Liver (tissue), 9 donors: ENCODE data around the gene KRT77. TPM values are rescaled to one million over a fixed set of nuclear protein-coding genes. Genes with fewer than 3 reads are reported as not detected.

ENCODE experiments used
- DNase-seq: peaks from one replicate; pipeline ENCODE4 v3.0.0-alpha.2; 2017; ENCODE audit warnings: low spot score
- H3K27ac ChIP-seq, 2 donors: one replicate each; pipeline ENCODE4 v1.7.0; 2013; ENCODE audit warnings: inconsistent platforms in 2 of 2, low read length in 2 of 2, control low read depth in 1 of 2, low read depth in 1 of 2, mild to moderate bottlenecking in 1 of 2
- H3K27me3 ChIP-seq, 4 donors: one replicate each; pipeline versions ENCODE4 v1.6.1 to v1.7.0; 2013; ENCODE audit warnings: low read length in 3 of 4, inconsistent platforms in 1 of 4, mild to moderate bottlenecking in 1 of 4, moderate library complexity in 1 of 4; ENCODE audit not compliant: control insufficient read depth in 4 of 4, insufficient read depth in 4 of 4
- H3K36me3 ChIP-seq, 4 donors: one replicate each; pipeline versions ENCODE4 v1.6.1 to v1.7.0; 2013; ENCODE audit warnings: low read length in 3 of 4, mild to moderate bottlenecking in 3 of 4, low read depth in 1 of 4, moderate library complexity in 1 of 4; ENCODE audit not compliant: control insufficient read depth in 4 of 4, insufficient read depth in 3 of 4
- H3K4me1 ChIP-seq, 4 donors: one replicate each; pipeline versions ENCODE4 v1.6.1 to v1.7.0; 2013; ENCODE audit warnings: low read length in 3 of 4, mild to moderate bottlenecking in 3 of 4, moderate library complexity in 1 of 4; ENCODE audit not compliant: control insufficient read depth in 4 of 4, insufficient read depth in 4 of 4
- H3K4me3 ChIP-seq, 3 donors: one replicate each; pipeline versions ENCODE4 v1.6.1 to v1.7.0; 2013; ENCODE audit warnings: low read length in 3 of 3, control low read depth in 1 of 3, low read depth in 1 of 3, mild to moderate bottlenecking in 1 of 3
- H3K9ac ChIP-seq, 2 donors: one replicate each; pipeline ENCODE4 v1.7.0; 2013; ENCODE audit warnings: low read length in 2 of 2, mild to moderate bottlenecking in 2 of 2, moderate library complexity in 2 of 2, control low read depth in 1 of 2, low read depth in 1 of 2
- H3K9me3 ChIP-seq, 4 donors: one replicate each; pipeline versions ENCODE4 v1.6.1 to v1.7.0; 2013; ENCODE audit warnings: low read length in 3 of 4; ENCODE audit not compliant: control insufficient read depth in 4 of 4
- EGR1 ChIP-seq, 2 donors: IDR thresholded peaks; 2 replicates each; pipeline ENCODE4 v1.6.1; 2016 to 2018; ENCODE audit warnings: antibody characterized with exemption in 2 of 2, low read depth in 2 of 2
- FOXA1 ChIP-seq: IDR thresholded peaks from 2 replicates; pipeline ENCODE4 v1.6.1; 2016; ENCODE audit warnings: antibody characterized with exemption
- FOXA2 ChIP-seq: IDR thresholded peaks from 2 replicates; pipeline ENCODE4 v1.6.1; 2016; ENCODE audit warnings: antibody characterized with exemption
- GABPA ChIP-seq, 2 donors: IDR thresholded peaks in 1 of 2; conservative IDR thresholded peaks in 1 of 2; 2 replicates each; pipeline ENCODE4 v1.6.1; 2016; ENCODE audit warnings: antibody characterized with exemption in 2 of 2, mild to moderate bottlenecking in 1 of 2, moderate library complexity in 1 of 2
- HNF4A ChIP-seq, 2 donors: conservative IDR thresholded peaks; 2 replicates each; pipeline ENCODE4 v1.6.1; 2016; ENCODE audit warnings: antibody characterized with exemption in 2 of 2, mild to moderate bottlenecking in 2 of 2
- HNF4G ChIP-seq: IDR thresholded peaks from 2 replicates; pipeline ENCODE4 v1.6.1; 2016; ENCODE audit warnings: antibody characterized with exemption
- JUND ChIP-seq, 2 donors: IDR thresholded peaks; 2 replicates each; pipeline ENCODE4 v1.6.1; 2016; ENCODE audit warnings: antibody characterized with exemption in 2 of 2
- NR2F2 ChIP-seq: IDR thresholded peaks from 2 replicates; pipeline ENCODE4 v1.6.1; 2016; ENCODE audit warnings: antibody characterized with exemption
- RAD21 ChIP-seq, 2 donors: IDR thresholded peaks; 2 replicates each; pipeline ENCODE4 v1.6.1; 2016; ENCODE audit warnings: antibody characterized with exemption in 2 of 2, mild to moderate bottlenecking in 2 of 2
- RXRA ChIP-seq, 2 donors: IDR thresholded peaks; 2 replicates each; pipeline ENCODE4 v1.6.1; 2017 to 2018; ENCODE audit warnings: antibody characterized with exemption in 2 of 2, mild to moderate bottlenecking in 1 of 2
- SP1 ChIP-seq: IDR thresholded peaks from 2 replicates; pipeline ENCODE4 v1.6.1; 2018; ENCODE audit warnings: antibody characterized with exemption, mild to moderate bottlenecking
- TAF1 ChIP-seq: conservative IDR thresholded peaks from 2 replicates; pipeline ENCODE4 v1.6.1; 2016; ENCODE audit warnings: antibody characterized with exemption, mild to moderate bottlenecking
- YY1 ChIP-seq: IDR thresholded peaks from 2 replicates; pipeline ENCODE4 v1.6.1; 2016; ENCODE audit warnings: antibody characterized with exemption, mild to moderate bottlenecking
- WGBS: extraction: QIAGEN DNeasy Blood & Tissue Kit; methylation state at CpG from one replicate; pipeline ENCODE4 v1.1.7; 2013; 5-methylcytosine and 5-hydroxymethylcytosine counted together
- polyA plus RNA-seq, 2 donors: library from polyadenylated mRNA; stranded (reverse) in 1 of 2; unstranded in 1 of 2; fragments of 200-250 nt in 1 of 2; fragments of >200 nt in 1 of 2; fragmentation: Nextera tagmentation in 1 of 2; extraction: Ambion mirVana in 1 of 2; gene quantifications; one replicate each; pipeline versions ENCODE4 v1.2.1 to v1.2.3, GENCODE V29; 2013 to 2015
- total RNA-seq, 2 donors: library from RNA; depleted of rRNA; stranded (reverse); fragments of >200 nt; gene quantifications; one replicate each; pipeline ENCODE4 v1.2.3, GENCODE V29; 2014
- TF ChIP-seq, protein P1 (sequence below): fragments of 150-350 bp; IDR thresholded peaks from 2 replicates; pipeline ENCODE4 v1.5.1; 2017; ENCODE audit warnings: improper control_type of control experiment, low read depth, low read length; ENCODE audit not compliant: missing input control
- TF ChIP-seq, protein P2 (sequence below): IDR thresholded peaks from 2 replicates; pipeline ENCODE4 v1.6.1; 2016; ENCODE audit warnings: antibody characterized with exemption, mild to moderate bottlenecking
- TF ChIP-seq, protein P3 (sequence below): IDR thresholded peaks from 2 replicates; pipeline ENCODE4 v1.6.1; 2016; ENCODE audit warnings: antibody characterized with exemption
- TF ChIP-seq, protein P4 (sequence below): IDR thresholded peaks from 2 replicates; pipeline ENCODE4 v1.6.1; 2016; ENCODE audit warnings: antibody characterized with exemption
- TF ChIP-seq, protein P5 (sequence below): IDR thresholded peaks from 2 replicates; pipeline ENCODE4 v1.6.1; 2016; ENCODE audit warnings: antibody characterized with exemption
- donor health status: healthy.
- donor health status: healthy.
- donor health status: healthy.
- donor health status: healthy.
- donor health status: healthy.

The KRT77 gene
- total and polyA plus RNA-seq, 4 donors, result not detected

DNA sequence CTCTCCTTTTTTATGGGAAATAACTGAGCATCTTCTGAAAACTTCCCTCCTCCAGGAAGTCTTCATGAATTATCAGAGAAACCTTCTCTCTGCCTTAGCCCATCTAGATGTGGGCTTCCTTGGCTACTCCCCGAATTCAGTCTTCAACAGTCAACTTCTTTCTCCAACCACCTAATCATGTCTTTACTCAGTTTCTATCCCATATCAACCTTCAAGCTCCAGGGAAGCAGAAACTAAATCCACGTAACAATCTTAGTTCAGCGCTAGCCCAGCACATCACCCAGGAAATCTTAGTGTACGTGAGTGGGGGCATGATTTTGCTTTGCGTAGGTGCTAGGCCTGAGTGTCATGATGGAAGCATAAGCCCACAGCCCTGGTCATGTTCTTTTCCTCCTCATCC, 12.7 kb upstream of the KRT77 start:
- Histone ChIP-seq H3K27ac (no peak overlapping the region), H3K4me3 (no peak overlapping the region), H3K9me3 (no peaks in the 10 kb centered on the region), H3K9ac (no peak overlapping the region), H3K4me1 (no peaks in the 10 kb centered on the region), H3K27me3 (peaks cover 0 to 17% (median 7%) of the 10 kb centered on the region in 4 donors), H3K36me3 (no peaks in the 10 kb centered on the region)
- WGBS, result 87% methylated on average over 5 of the region's 5 CpGs
- TF ChIP-seq, protein P1, sequence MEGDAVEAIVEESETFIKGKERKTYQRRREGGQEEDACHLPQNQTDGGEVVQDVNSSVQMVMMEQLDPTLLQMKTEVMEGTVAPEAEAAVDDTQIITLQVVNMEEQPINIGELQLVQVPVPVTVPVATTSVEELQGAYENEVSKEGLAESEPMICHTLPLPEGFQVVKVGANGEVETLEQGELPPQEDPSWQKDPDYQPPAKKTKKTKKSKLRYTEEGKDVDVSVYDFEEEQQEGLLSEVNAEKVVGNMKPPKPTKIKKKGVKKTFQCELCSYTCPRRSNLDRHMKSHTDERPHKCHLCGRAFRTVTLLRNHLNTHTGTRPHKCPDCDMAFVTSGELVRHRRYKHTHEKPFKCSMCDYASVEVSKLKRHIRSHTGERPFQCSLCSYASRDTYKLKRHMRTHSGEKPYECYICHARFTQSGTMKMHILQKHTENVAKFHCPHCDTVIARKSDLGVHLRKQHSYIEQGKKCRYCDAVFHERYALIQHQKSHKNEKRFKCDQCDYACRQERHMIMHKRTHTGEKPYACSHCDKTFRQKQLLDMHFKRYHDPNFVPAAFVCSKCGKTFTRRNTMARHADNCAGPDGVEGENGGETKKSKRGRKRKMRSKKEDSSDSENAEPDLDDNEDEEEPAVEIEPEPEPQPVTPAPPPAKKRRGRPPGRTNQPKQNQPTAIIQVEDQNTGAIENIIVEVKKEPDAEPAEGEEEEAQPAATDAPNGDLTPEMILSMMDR, result no peak
- TF ChIP-seq HNF4G (no peak), SP1 (no peak)
- TF ChIP-seq, protein P2, sequence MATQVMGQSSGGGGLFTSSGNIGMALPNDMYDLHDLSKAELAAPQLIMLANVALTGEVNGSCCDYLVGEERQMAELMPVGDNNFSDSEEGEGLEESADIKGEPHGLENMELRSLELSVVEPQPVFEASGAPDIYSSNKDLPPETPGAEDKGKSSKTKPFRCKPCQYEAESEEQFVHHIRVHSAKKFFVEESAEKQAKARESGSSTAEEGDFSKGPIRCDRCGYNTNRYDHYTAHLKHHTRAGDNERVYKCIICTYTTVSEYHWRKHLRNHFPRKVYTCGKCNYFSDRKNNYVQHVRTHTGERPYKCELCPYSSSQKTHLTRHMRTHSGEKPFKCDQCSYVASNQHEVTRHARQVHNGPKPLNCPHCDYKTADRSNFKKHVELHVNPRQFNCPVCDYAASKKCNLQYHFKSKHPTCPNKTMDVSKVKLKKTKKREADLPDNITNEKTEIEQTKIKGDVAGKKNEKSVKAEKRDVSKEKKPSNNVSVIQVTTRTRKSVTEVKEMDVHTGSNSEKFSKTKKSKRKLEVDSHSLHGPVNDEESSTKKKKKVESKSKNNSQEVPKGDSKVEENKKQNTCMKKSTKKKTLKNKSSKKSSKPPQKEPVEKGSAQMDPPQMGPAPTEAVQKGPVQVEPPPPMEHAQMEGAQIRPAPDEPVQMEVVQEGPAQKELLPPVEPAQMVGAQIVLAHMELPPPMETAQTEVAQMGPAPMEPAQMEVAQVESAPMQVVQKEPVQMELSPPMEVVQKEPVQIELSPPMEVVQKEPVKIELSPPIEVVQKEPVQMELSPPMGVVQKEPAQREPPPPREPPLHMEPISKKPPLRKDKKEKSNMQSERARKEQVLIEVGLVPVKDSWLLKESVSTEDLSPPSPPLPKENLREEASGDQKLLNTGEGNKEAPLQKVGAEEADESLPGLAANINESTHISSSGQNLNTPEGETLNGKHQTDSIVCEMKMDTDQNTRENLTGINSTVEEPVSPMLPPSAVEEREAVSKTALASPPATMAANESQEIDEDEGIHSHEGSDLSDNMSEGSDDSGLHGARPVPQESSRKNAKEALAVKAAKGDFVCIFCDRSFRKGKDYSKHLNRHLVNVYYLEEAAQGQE, result no peak
- no peak for DNase-seq

DNA sequence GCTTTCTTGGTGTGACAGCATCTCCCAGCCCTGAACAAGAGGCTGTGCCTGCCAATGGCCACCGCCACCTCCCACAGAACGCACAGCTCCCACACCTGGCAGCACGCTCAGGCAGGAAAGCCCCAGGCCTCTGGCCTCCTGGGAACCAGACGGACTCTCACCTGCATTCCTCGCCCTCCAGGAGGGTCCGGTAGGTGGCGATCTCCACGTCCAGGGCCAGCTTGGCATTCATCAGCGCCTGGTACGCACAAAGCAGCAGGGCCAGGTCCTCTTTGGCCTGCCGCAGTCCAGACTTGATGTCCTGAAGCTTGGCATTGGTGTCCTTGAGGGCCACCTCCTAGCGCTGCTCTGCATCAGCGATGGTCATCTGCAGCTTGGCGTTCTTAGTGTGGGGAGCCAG, 12.1 kb upstream of the KRT77 start:
- no peaks in the 10 kb centered on the region for H3K9me3 ChIP-seq
- no peak overlapping the region for H3K9ac ChIP-seq
- no peak overlapping the region for H3K27ac ChIP-seq
- 64% methylated on average over 14 of the region's 14 CpGs for WGBS
- no peaks in the 10 kb centered on the region for H3K4me1 ChIP-seq
- H3K36me3 ChIP-seq, result no peaks in the 10 kb centered on the region
- DNase-seq, result no peak
- no peak overlapping the region for H3K4me3 ChIP-seq
- peaks cover 0 to 17% (median 7%) of the 10 kb centered on the region in 4 donors for H3K27me3 ChIP-seq
- no peak for TF ChIP-seq EGR1 (IDR thresholded peaks at IDR 0.05; ENCODE audit: low read depth in 2 of 2)
- TF ChIP-seq NR2F2, result no peak
- TF ChIP-seq YY1, result no peak
- TF ChIP-seq FOXA2, result no peak
- TF ChIP-seq RAD21 (IDR thresholded peaks at IDR 0.05), result no peak
- no peak for TF ChIP-seq HNF4A (conservative IDR thresholded peaks at IDR 0.05)
- TF ChIP-seq, protein P3, sequence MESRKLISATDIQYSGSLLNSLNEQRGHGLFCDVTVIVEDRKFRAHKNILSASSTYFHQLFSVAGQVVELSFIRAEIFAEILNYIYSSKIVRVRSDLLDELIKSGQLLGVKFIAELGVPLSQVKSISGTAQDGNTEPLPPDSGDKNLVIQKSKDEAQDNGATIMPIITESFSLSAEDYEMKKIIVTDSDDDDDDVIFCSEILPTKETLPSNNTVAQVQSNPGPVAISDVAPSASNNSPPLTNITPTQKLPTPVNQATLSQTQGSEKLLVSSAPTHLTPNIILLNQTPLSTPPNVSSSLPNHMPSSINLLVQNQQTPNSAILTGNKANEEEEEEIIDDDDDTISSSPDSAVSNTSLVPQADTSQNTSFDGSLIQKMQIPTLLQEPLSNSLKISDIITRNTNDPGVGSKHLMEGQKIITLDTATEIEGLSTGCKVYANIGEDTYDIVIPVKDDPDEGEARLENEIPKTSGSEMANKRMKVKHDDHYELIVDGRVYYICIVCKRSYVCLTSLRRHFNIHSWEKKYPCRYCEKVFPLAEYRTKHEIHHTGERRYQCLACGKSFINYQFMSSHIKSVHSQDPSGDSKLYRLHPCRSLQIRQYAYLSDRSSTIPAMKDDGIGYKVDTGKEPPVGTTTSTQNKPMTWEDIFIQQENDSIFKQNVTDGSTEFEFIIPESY, result no peak
- no peak for TF ChIP-seq TAF1
- TF ChIP-seq FOXA1, result no peak
- no peak for TF ChIP-seq HNF4G
- no peak for TF ChIP-seq JUND (IDR thresholded peaks at IDR 0.05)
- TF ChIP-seq, protein P4, sequence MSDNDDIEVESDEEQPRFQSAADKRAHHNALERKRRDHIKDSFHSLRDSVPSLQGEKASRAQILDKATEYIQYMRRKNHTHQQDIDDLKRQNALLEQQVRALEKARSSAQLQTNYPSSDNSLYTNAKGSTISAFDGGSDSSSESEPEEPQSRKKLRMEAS, result no peak
- TF ChIP-seq, protein P1, result no peak
- no peak for TF ChIP-seq GABPA (IDR thresholded peaks at IDR 0.05 in 1 of 2, conservative IDR thresholded peaks at IDR 0.05 in 1 of 2)
- TF ChIP-seq SP1, result no peak
- TF ChIP-seq, protein P2, result no peak
- TF ChIP-seq RXRA (IDR thresholded peaks at IDR 0.05), result no peak
- TF ChIP-seq, protein P5, sequence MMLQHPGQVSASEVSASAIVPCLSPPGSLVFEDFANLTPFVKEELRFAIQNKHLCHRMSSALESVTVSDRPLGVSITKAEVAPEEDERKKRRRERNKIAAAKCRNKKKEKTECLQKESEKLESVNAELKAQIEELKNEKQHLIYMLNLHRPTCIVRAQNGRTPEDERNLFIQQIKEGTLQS, result no peak
